SU-DHL-6 (cell line): ENCODE data around the gene DIS3L2.

Experiments
- CTCF ChIP-seq: fragments of 200-600 bp; sonication (generic); IDR thresholded peaks from one replicate; pipeline ENCODE4 v1.5.1; 2017; ENCODE audit warnings: antibody characterized with exemption, mild to moderate bottlenecking, low read length, moderate library complexity; ENCODE audit not compliant: insufficient read depth, poor library complexity, severe bottlenecking
- EZH2phosphoT487 ChIP-seq: fragments of 200-600 bp; sonication (generic), shearing (Covaris generic); conservative IDR thresholded peaks from 2 replicates; pipeline ENCODE4 v1.6.1; 2018; ENCODE audit warnings: mild to moderate bottlenecking, antibody characterized with exemption, low read length, moderate library complexity, mixed read lengths

GRCh38 chr2:231917280-231918066, 44.0 kb upstream of the DIS3L2 start:
- no peak for TF ChIP-seq CTCF
- TF ChIP-seq EZH2phosphoT487 = no peak
